SU-DHL-6 (cell line): ENCODE results near the gene SLC9B2.

Experiments used
- EZH2phosphoT487 ChIP-seq: fragments of 200-600 bp; sonication (generic), shearing (Covaris generic); conservative IDR thresholded peaks from 2 replicates; pipeline ENCODE4 v1.6.1; 2018; ENCODE audit warnings: mild to moderate bottlenecking, antibody characterized with exemption, low read length, moderate library complexity, mixed read lengths
- TF ChIP-seq, protein P1 (sequence below): fragments of 200-600 bp; sonication (generic); IDR thresholded peaks from one replicate; pipeline ENCODE4 v1.5.1; 2017; ENCODE audit warnings: antibody characterized with exemption, mild to moderate bottlenecking, low read length, moderate library complexity; ENCODE audit not compliant: insufficient read depth, poor library complexity, severe bottlenecking

DNA sequence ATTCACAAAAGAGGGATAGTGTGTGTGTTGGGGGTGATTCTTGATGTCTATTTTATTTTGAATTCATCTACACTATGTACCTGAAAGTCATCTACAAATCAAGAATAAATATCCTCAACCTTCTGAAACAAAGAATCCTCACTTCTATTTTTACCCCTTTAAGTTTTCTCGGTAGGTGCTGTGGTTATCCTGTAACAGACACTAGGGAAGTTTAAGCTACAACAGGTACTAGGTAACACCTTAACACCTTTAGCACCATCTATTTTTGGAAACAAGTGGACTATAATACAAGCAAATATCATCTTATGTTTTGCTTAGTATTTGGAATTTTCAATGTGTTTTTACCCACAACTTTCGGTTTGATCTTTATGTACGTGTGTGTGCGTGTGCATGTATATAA lies 35.0 kb upstream of the SLC9B2 start:
- TF ChIP-seq, protein P1, sequence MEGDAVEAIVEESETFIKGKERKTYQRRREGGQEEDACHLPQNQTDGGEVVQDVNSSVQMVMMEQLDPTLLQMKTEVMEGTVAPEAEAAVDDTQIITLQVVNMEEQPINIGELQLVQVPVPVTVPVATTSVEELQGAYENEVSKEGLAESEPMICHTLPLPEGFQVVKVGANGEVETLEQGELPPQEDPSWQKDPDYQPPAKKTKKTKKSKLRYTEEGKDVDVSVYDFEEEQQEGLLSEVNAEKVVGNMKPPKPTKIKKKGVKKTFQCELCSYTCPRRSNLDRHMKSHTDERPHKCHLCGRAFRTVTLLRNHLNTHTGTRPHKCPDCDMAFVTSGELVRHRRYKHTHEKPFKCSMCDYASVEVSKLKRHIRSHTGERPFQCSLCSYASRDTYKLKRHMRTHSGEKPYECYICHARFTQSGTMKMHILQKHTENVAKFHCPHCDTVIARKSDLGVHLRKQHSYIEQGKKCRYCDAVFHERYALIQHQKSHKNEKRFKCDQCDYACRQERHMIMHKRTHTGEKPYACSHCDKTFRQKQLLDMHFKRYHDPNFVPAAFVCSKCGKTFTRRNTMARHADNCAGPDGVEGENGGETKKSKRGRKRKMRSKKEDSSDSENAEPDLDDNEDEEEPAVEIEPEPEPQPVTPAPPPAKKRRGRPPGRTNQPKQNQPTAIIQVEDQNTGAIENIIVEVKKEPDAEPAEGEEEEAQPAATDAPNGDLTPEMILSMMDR, result no peak
- TF ChIP-seq EZH2phosphoT487, result no peak
